Astrocyte (in vitro differentiated cells and primary cell): Measurements from ENCODE around the gene TAL1. TPM values are rescaled to one million over a fixed set of nuclear protein-coding genes. Genes with fewer than 3 reads are reported as not detected.

Experiments used
- DNase-seq: peaks from one replicate; pipeline ENCODE4 v3.0.0-alpha.2; 2010; ENCODE audit warnings: low read depth
- FAIRE-seq: peaks from 2 replicates; lab custom pipeline; 2011; peaks lifted over from hg19 to GRCh38; lab: Jason Lieb, UNC
- H2AFZ ChIP-seq: 2 replicates; pipeline ENCODE4 v1.6.0; 2012; ENCODE audit warnings: low read depth, low read length, inconsistent platforms
- H3K27ac ChIP-seq: 2 replicates; pipeline ENCODE4 v1.5.1; 2011; ENCODE audit warnings: low read depth, low read length, inconsistent platforms
- H3K27me3 ChIP-seq: 2 replicates; pipeline ENCODE4 v1.6.0; 2011; ENCODE audit warnings: low read length, inconsistent platforms; ENCODE audit not compliant: insufficient read depth
- H3K36me3 ChIP-seq: 2 replicates; pipeline ENCODE4 v1.5.1; 2011; ENCODE audit warnings: low read length, inconsistent platforms; ENCODE audit not compliant: insufficient read depth
- H3K4me1 ChIP-seq: 2 replicates; pipeline ENCODE4 v1.5.1; 2011; ENCODE audit warnings: low read length, inconsistent platforms; ENCODE audit not compliant: insufficient read depth
- H3K4me2 ChIP-seq: 2 replicates; pipeline ENCODE4 v1.6.0; 2012; ENCODE audit warnings: low read length, inconsistent platforms
- H3K4me3 ChIP-seq: 2 replicates; pipeline ENCODE4 v1.5.1; 2011; ENCODE audit warnings: low read depth, mild to moderate bottlenecking, low read length, inconsistent platforms; ENCODE audit not compliant: insufficient read depth
- H3K79me2 ChIP-seq: 2 replicates; pipeline ENCODE4 v1.6.0; 2012; ENCODE audit warnings: mild to moderate bottlenecking, low read length, inconsistent platforms; ENCODE audit not compliant: insufficient read depth
- H3K9ac ChIP-seq: 2 replicates; pipeline ENCODE4 v1.6.0; 2012; ENCODE audit warnings: mild to moderate bottlenecking, low read length, inconsistent platforms
- H3K9me3 ChIP-seq: 2 replicates; pipeline ENCODE4 v1.5.1; 2012; ENCODE audit warnings: low read depth, mild to moderate bottlenecking, low read length, inconsistent platforms; ENCODE audit not compliant: insufficient read depth
- H4K20me1 ChIP-seq: 2 replicates; pipeline ENCODE4 v1.6.0; 2012; ENCODE audit warnings: low read length, inconsistent platforms; ENCODE audit not compliant: insufficient read depth
- H3K27ac Mint-ChIP-seq: one replicate; pipeline ENCODE4 v1.8.0; 2021; ENCODE audit warnings: mild to moderate bottlenecking, mixed read lengths; ENCODE audit not compliant: unreplicated experiment
- H3K27me3 Mint-ChIP-seq: one replicate; pipeline ENCODE4 v1.8.0; 2021; ENCODE audit warnings: low read depth, mixed read lengths; ENCODE audit not compliant: unreplicated experiment
- H3K36me3 Mint-ChIP-seq: one replicate; pipeline ENCODE4 v1.8.0; 2021; ENCODE audit warnings: low read depth, mixed read lengths; ENCODE audit not compliant: unreplicated experiment
- H3K4me1 Mint-ChIP-seq: one replicate; pipeline ENCODE4 v1.8.0; 2021; ENCODE audit warnings: low read depth, mixed read lengths; ENCODE audit not compliant: unreplicated experiment
- H3K4me3 Mint-ChIP-seq: one replicate; pipeline ENCODE4 v1.8.0; 2021; ENCODE audit warnings: mild to moderate bottlenecking, moderate library complexity, mixed read lengths; ENCODE audit not compliant: unreplicated experiment
- H3K9me3 Mint-ChIP-seq: one replicate; pipeline ENCODE4 v1.8.0; 2021; ENCODE audit warnings: mild to moderate bottlenecking, mixed read lengths; ENCODE audit not compliant: unreplicated experiment
- CTCF ChIP-seq: IDR thresholded peaks from 2 replicates; pipeline ENCODE4 v1.5.1; 2011; ENCODE audit warnings: low read depth, mild to moderate bottlenecking, inconsistent platforms, low read length, moderate library complexity; ENCODE audit not compliant: insufficient read depth
- total RNA-seq: library from RNA; stranded (reverse); gene quantifications from 2 replicates; pipeline ENCODE4 v1.2.1, GENCODE V29; 2021

The TAL1 gene
- total RNA-seq, 1 donor from 2014 or later: 0.14 TPM

- H3K4me3 ChIP-seq: no peak overlapping the region
- DNase-seq (no peak), FAIRE-seq (no peak)
- H3K4me2 ChIP-seq: no peak overlapping the region
- no peaks in the 10 kb centered on the region for H4K20me1 ChIP-seq
- Mint-ChIP-seq H3K36me3 (no peaks in the 10 kb centered on the region), H3K27ac (no peak overlapping the region), H3K27me3 (peaks cover 29% of the 10 kb centered on the region), H3K4me1 (no peaks in the 10 kb centered on the region), H3K4me3 (no peak overlapping the region), H3K9me3 (no peaks in the 10 kb centered on the region)
- TF ChIP-seq CTCF: no peak
- no peak overlapping the region for H3K9ac ChIP-seq
- no peaks in the 10 kb centered on the region for H3K79me2 ChIP-seq
- H3K36me3 ChIP-seq: no peaks in the 10 kb centered on the region
- no peak overlapping the region for H2AFZ ChIP-seq
- H3K27ac ChIP-seq: no peak overlapping the region
- no peaks in the 10 kb centered on the region for H3K9me3 ChIP-seq
- H3K4me1 ChIP-seq: no peaks in the 10 kb centered on the region
- H3K27me3 ChIP-seq: no peaks in the 10 kb centered on the region
Measured at GRCh38 chr1:47172782-47173181, 59.2 kb downstream of the TAL1 start.

Other genes starting within 250 kb of the TAL1 start
- gene CYP4X1, start 208.6 kb downstream of the TAL1 start, total RNA-seq: 0.24 TPM in 1 of 2 replicates, not detected in the other
- gene CYP4Z1, start 165.0 kb downstream of the TAL1 start, total RNA-seq: not detected in 2 replicates
- not detected in 2 replicates for gene CYP4A22, start 94.8 kb downstream of the TAL1 start, total RNA-seq
- 0.34 TPM in 1 of 2 replicates, not detected in the other for gene PDZK1IP1, start 42.2 kb downstream of the TAL1 start, total RNA-seq
- gene STIL, start 81.9 kb upstream of the TAL1 start, total RNA-seq: 5.1 and 8.8 TPM in 2 replicates
- 136 and 143 TPM in 2 replicates for gene CMPK1, start 101.6 kb upstream of the TAL1 start, total RNA-seq
- 0.14 TPM in 1 of 2 replicates, not detected in the other for gene FOXE3, start 184.1 kb upstream of the TAL1 start, total RNA-seq
- 0.07 TPM in 1 of 2 replicates, not detected in the other for gene FOXD2, start 205.8 kb upstream of the TAL1 start, total RNA-seq